Activated CD8-positive, alpha-beta memory T cell treated with anti-CD3 and anti-CD28 coated beads, Interleukin-2, amount 50 U/mL, for 24 hours (primary cell): Measurements from ENCODE around the gene KRTAP25-1.

Experiments
- DNase-seq: peaks from one replicate; pipeline ENCODE4 v3.0.0-alpha.2; 2020; ENCODE audit errors: extremely low read depth

Gene KRTAP25-1

DNA sequence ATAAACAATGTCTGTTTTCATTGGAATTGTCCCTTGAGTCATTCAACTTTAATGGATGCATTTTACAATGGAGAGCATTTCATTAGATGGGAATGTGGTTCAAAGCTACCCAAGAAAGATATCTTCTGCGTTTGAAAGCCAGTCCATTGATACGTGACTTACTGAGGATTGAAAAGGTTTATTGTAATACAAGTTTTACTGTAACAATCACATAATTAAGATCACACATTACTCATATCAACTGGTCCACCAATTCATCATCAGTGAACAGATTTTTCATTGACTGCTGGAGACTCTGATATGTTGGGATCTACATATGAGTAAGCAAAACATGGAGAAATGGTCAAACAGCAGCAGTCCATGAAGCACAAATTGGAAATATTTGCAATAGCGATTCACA, 39.4 kb downstream of the KRTAP25-1 start:
- no peak for DNase-seq

DNA sequence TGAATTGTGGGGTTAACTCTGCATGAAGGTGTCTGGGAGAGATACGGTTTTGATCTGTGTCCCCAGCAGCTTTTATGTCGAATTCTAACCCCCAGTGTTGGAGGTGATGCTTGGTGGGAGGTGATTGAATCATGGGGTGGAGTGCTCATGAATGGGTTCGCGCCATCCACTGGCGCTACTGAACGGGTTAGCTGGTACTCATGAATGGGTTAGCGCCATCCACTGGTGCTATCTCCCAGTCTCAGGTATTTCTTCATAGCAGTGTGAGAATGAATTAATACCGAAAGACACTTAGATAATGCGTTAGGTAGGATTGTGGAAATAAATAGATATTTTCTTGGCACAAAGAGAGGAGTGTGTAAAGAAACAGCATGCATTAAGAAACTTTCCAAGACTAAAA, 40.5 kb downstream of the KRTAP25-1 start:
- no peak for DNase-seq

DNA sequence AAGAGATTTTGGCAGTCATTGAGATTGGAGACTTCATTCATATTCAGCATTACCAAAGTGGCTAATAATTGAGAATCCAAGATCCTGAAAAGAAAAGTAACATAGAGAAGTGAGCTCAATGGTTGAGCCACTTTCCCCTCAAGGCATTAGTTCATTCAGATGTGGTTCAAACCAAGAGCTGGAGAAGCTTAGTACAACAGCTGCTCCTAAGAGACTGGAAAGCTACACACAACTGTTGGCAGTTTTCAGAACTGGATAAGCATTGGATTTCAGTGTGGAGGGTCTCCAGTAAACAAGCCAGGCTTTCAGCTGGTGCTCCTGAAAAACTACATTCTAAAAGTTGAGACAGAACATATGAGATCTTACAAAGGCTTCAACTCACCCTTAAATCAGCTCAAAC, 44.3 kb downstream of the KRTAP25-1 start:
- DNase-seq, result no peak

DNA sequence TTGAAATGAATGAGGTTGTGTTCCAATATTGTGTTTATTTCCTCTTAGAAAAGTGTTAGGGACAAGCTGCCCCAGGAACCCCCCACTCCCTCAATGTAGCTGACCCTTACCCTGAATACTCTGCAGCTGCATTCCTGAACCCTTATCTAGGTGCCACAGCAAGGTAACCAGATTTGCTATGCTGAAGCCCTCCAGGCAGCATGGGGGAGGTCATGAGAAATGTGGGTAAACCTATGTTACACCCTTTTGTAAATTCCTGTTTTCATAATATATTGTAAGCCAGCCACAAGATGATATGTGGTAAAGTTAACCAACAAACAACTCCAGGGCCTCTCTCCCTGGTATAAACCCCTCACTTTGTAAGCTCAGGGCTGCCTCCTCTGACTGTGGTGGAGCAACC, 45.6 kb downstream of the KRTAP25-1 start:
- DNase-seq, result no peak

DNA sequence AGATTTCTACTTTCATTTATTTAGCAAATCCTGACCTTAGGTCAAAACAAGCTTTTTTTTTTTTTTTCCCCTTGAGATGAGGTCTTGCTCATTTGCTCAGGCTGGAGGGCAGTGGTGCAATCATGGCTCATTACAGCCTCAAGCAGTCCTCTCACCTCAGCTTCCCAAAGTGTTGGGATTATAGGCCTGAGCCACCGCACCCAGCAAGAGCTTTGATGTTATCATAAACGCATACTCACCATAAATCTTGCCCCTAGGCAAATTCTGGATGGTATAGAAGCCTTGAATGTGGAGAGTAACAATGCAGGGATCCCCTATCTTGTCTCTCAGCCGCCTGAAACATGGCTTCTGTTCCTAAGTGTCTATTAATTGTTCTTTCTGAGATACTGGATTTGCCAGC, 48.7 kb downstream of the KRTAP25-1 start:
- no peak for DNase-seq
